Glutamatergic neuron (in vitro differentiated cells): ENCODE measurements around the gene MTO1. TPM values are rescaled to one million over a fixed set of nuclear protein-coding genes. Genes with fewer than 3 reads are reported as not detected.
A peak's percentile ranks its signal among the peaks of the same experiment; 100 is the strongest.
"Not testable (repeated sequence)": the region's sequence is repeated elsewhere in the genome, so short reads cannot be mapped to it uniquely, and the experiment has no call there.

Experiments
- DNase-seq: peaks from one replicate; pipeline ENCODE4 v3.0.0; 2022
- H3K27ac Mint-ChIP-seq: one replicate; pipeline ENCODE4 v1.8.0; 2020; ENCODE audit warnings: mild to moderate bottlenecking, mixed read lengths, inconsistent platforms; ENCODE audit not compliant: unreplicated experiment
- H3K27me3 Mint-ChIP-seq: one replicate; pipeline ENCODE4 v1.8.0; 2020; ENCODE audit warnings: mild to moderate bottlenecking, moderate library complexity, mixed read lengths, inconsistent platforms; ENCODE audit not compliant: unreplicated experiment
- H3K36me3 Mint-ChIP-seq: one replicate; pipeline ENCODE4 v1.8.0; 2020; ENCODE audit warnings: mild to moderate bottlenecking, mixed read lengths, inconsistent platforms; ENCODE audit not compliant: unreplicated experiment
- H3K4me1 Mint-ChIP-seq: one replicate; pipeline ENCODE4 v1.8.0; 2020; ENCODE audit warnings: mild to moderate bottlenecking, low read depth, mixed read lengths, inconsistent platforms; ENCODE audit not compliant: unreplicated experiment
- H3K4me3 Mint-ChIP-seq: one replicate; pipeline ENCODE4 v1.8.0; 2020; ENCODE audit warnings: mild to moderate bottlenecking, mixed read lengths, inconsistent platforms; ENCODE audit not compliant: unreplicated experiment
- H3K9me3 Mint-ChIP-seq: one replicate; pipeline ENCODE4 v1.8.0; 2020; ENCODE audit warnings: mild to moderate bottlenecking, moderate library complexity, mixed read lengths, inconsistent platforms; ENCODE audit not compliant: unreplicated experiment
- CTCF ChIP-seq: fragments of 200-600 bp; sonication (generic); IDR thresholded peaks from one replicate; pipeline ENCODE4 v1.5.0; 2021; ENCODE audit not compliant: partially characterized antibody, unreplicated experiment
- total RNA-seq: library from RNA; stranded (reverse); fragmentation: NEBNext Ultra II Directional; extraction: Animal tissue kit (Norgen Biotek cat#: 25700); gene quantifications from one replicate; pipeline ENCODE4 v1.2.1, GENCODE V29; 2021; ENCODE audit not compliant: unreplicated experiment

The MTO1 gene
- total RNA-seq, 1 donor from 2014 or later: 26.6 TPM

GRCh38 chr6:73497915-73498314 is 36.4 kb downstream of the MTO1 start:
- no peak for DNase-seq
- Mint-ChIP-seq H3K36me3 (no peaks in the 10 kb centered on the region), H3K27ac (no peak overlapping the region), H3K27me3 (no peaks in the 10 kb centered on the region), H3K4me1 (no peaks in the 10 kb centered on the region), H3K9me3 (no peaks in the 10 kb centered on the region), H3K4me3 (no peak overlapping the region)
- TF ChIP-seq CTCF: no peak

DNA sequence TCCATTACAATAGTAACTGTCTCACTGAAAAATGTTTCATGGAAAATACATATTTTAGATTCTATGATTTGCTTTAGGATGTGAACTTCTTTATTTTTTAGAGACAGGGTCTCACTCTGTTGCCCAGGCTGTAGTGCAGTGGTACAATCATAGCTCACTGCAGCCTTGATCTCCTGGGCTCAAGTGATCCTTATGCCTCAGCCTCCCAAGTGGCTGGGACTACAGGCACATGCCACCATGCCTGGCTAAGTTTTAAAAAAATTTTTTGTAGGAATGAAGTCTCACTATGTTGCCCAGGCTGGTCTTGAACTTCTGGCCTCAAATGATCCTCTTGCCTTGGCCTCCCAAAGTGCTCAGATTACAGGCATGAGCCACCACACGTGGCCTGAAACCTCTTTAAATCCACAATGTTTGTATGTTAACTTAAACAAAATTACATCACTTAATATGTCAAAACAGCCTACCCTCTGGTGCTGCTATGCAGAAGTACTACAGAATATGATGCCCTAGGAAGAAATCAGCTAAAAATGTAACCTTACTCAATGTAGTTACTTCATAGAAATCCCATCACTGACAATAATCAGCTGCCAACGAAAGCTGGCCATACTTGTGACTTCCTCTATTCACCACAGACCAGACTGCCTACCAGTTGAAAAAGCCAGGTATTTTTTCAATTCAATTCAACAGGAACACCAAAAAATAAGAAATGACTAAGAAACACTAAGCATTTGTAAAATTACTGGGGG is 41.7 kb downstream of the MTO1 start:
- DNase-seq: no peak
- H3K9me3 Mint-ChIP-seq: no peaks in the 10 kb centered on the region
- TF ChIP-seq CTCF: no peak
- H3K27me3 Mint-ChIP-seq: no peaks in the 10 kb centered on the region
- no peaks in the 10 kb centered on the region for H3K36me3 Mint-ChIP-seq
- H3K4me3 Mint-ChIP-seq: no peak overlapping the region
- H3K27ac Mint-ChIP-seq: peak overlapping the region; percentile 49
- no peaks in the 10 kb centered on the region for H3K4me1 Mint-ChIP-seq

GRCh38 chr6:73504160-73504559 is 42.6 kb downstream of the MTO1 start:
- DNase-seq: no peak
- Mint-ChIP-seq H3K27me3 (no peaks in the 10 kb centered on the region), H3K27ac (no peak overlapping the region), H3K36me3 (no peaks in the 10 kb centered on the region), H3K4me1 (no peaks in the 10 kb centered on the region), H3K4me3 (no peak overlapping the region), H3K9me3 (no peaks in the 10 kb centered on the region)
- TF ChIP-seq CTCF: no peak

GRCh38 chr6:73505142-73505541 is 43.6 kb downstream of the MTO1 start:
- H3K27ac Mint-ChIP-seq: no peak overlapping the region
- no peak for TF ChIP-seq CTCF
- no peak overlapping the region for H3K4me3 Mint-ChIP-seq
- no peaks in the 10 kb centered on the region for H3K9me3 Mint-ChIP-seq
- H3K4me1 Mint-ChIP-seq: no peaks in the 10 kb centered on the region
- no peaks in the 10 kb centered on the region for H3K27me3 Mint-ChIP-seq
- DNase-seq: no peak
- no peaks in the 10 kb centered on the region for H3K36me3 Mint-ChIP-seq

GRCh38 chr6:73505705-73506104 is 44.2 kb downstream of the MTO1 start:
- H3K4me1 Mint-ChIP-seq, H3K36me3 Mint-ChIP-seq, H3K9me3 Mint-ChIP-seq, H3K27me3 Mint-ChIP-seq, H3K4me3 Mint-ChIP-seq, H3K27ac Mint-ChIP-seq, DNase-seq: not testable (repeated sequence)
